ENCODE measurements around the gene ATP2B3. TPM values are rescaled to one million over a fixed set of nuclear protein-coding genes. Genes with fewer than 3 reads are reported as not detected.
A peak's percentile ranks its signal among the peaks of the same experiment; 100 is the strongest.

ATP2B3 gene
- total RNA-seq, 1 donor from 2014 or later, result not detected

- H3K36me3 ChIP-seq (ENCODE audit: control insufficient read depth, insufficient read depth, low read length), result no peaks in the 10 kb centered on the region
- no peak overlapping the region for H3K4me3 ChIP-seq (ENCODE audit: low read depth, low read length)
- TF ChIP-seq, protein P1, sequence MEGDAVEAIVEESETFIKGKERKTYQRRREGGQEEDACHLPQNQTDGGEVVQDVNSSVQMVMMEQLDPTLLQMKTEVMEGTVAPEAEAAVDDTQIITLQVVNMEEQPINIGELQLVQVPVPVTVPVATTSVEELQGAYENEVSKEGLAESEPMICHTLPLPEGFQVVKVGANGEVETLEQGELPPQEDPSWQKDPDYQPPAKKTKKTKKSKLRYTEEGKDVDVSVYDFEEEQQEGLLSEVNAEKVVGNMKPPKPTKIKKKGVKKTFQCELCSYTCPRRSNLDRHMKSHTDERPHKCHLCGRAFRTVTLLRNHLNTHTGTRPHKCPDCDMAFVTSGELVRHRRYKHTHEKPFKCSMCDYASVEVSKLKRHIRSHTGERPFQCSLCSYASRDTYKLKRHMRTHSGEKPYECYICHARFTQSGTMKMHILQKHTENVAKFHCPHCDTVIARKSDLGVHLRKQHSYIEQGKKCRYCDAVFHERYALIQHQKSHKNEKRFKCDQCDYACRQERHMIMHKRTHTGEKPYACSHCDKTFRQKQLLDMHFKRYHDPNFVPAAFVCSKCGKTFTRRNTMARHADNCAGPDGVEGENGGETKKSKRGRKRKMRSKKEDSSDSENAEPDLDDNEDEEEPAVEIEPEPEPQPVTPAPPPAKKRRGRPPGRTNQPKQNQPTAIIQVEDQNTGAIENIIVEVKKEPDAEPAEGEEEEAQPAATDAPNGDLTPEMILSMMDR (IDR thresholded peaks at IDR 0.05; ENCODE audit: insufficient read depth, low read length, poor library complexity, severe bottlenecking), result no peak
- H3K27me3 ChIP-seq (ENCODE audit: control insufficient read depth, insufficient read depth, low read length), result no peaks in the 10 kb centered on the region
- DNase-seq (ENCODE audit: low read depth), result no peak
Observed at GRCh38 chrX:153593811-153594500, 76.5 kb downstream of the ATP2B3 start.

GRCh38 chrX:153595387-153595786, 77.9 kb downstream of the ATP2B3 start:
- Histone ChIP-seq H3K36me3 (ENCODE audit: control insufficient read depth, insufficient read depth, low read length) (no peaks in the 10 kb centered on the region), H3K27me3 (ENCODE audit: control insufficient read depth, insufficient read depth, low read length) (no peaks in the 10 kb centered on the region), H3K4me3 (ENCODE audit: low read depth, low read length) (no peak overlapping the region)
- TF ChIP-seq, protein P1 (IDR thresholded peaks at IDR 0.05; ENCODE audit: insufficient read depth, low read length, poor library complexity, severe bottlenecking), result no peak
- DNase-seq (ENCODE audit: low read depth), result no peak

DNA sequence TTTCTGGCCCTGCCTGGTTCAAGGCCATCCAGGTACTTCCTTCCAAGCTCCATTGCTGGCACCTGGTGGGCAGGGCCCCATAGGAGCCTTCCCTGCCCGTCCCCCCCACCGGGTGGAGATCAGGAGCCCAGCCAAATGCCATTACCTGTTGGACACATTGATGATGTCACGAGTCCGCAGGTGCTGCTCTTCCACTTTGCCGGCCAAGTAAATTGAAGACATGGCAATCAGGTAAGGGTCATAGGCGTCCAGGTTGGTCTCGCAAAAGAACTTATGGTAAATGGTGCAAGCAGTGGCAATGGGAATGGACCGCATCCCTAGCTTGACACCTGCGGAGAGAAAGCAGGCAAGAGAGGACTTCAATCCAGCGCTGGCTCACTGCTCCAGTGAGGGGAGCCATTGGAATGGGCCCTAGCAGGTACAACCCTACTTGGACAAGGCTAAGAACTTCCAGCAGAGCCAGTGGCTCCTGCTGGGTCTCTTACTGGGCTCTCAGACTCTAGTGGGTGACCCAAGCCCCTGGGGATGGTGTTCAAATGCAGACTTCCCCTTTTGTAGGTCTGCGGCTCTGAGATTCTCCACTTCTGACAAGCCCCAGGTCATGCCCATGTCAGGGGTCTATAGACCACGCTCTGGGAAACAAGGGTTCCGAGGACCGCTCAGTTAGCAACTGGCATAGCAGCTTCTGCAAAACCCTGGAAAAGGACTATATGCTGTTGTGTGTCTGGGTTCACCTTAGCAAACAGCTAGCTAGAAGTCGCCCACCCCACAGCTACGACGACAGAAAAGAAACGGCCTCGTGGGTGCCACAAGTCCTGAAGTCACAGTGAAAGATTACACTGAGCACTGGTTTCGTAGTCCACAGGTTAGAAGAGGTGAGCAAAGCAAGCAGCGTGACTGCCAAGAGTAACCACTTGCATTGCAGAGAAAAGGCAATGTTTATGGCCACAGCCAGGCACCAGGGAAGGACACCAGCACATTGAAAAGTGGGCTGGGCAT, 78.7 kb downstream of the ATP2B3 start:
- Histone ChIP-seq H3K4me3 (ENCODE audit: low read depth, low read length) (no peak overlapping the region), H3K27me3 (ENCODE audit: control insufficient read depth, insufficient read depth, low read length) (no peaks in the 10 kb centered on the region), H3K36me3 (ENCODE audit: control insufficient read depth, insufficient read depth, low read length) (no peaks in the 10 kb centered on the region)
- TF ChIP-seq, protein P1 (IDR thresholded peaks at IDR 0.05; ENCODE audit: insufficient read depth, low read length, poor library complexity, severe bottlenecking), result no peak
- no peak for DNase-seq (ENCODE audit: low read depth)

DNA sequence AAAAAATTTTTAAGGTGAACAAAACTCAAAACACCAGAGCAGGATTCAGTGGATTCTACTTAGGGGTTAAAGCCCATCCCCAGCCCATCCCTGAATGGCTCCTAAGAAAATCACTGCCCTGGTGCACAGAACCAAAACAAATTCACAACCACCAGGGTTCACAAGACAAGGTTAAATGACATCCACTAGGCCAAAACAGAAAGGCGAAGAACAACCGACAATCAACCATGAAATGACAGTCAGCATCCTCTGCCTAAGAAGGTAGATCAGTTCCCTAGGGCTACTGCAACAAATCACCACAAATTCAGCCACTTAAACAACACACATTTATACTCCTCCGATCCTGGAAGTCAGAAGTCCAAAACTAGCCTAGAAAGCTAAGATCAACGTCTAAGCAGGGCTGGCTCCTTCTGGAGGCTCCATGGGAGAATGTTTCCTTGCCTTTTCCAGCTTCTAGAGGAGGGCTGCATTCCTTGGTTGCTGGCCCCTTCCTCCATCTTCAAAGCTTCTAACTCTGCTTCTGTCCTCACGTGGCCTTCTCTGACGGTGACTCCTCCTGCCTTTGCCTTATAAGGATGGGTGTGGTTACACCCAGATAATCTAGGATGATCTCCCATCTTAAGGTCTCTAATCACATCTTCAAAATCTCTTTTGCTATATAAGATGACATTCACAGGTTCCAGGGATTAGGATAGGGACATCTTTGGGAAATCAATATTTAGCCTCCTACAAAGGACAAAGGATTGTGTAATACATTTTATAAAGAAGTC, 79.7 kb downstream of the ATP2B3 start:
- H3K4me3 ChIP-seq (ENCODE audit: low read depth, low read length), result no peak overlapping the region
- H3K36me3 ChIP-seq (ENCODE audit: control insufficient read depth, insufficient read depth, low read length), result no peaks in the 10 kb centered on the region
- H3K27me3 ChIP-seq (ENCODE audit: control insufficient read depth, insufficient read depth, low read length), result no peaks in the 10 kb centered on the region
- DNase-seq (ENCODE audit: low read depth), result no peak
- TF ChIP-seq, protein P1 (IDR thresholded peaks at IDR 0.05; ENCODE audit: insufficient read depth, low read length, poor library complexity, severe bottlenecking), result no peak

- Histone ChIP-seq H3K4me3 (ENCODE audit: low read depth, low read length) (peak within 1 kb of the TSS; percentile 63), H3K36me3 (ENCODE audit: control insufficient read depth, insufficient read depth, low read length) (no peaks in the 10 kb centered on the region), H3K27me3 (ENCODE audit: control insufficient read depth, insufficient read depth, low read length) (no peaks in the 10 kb centered on the region)
- TF ChIP-seq, protein P1 (IDR thresholded peaks at IDR 0.05; ENCODE audit: insufficient read depth, low read length, poor library complexity, severe bottlenecking), result no peak
- DNase-seq (ENCODE audit: low read depth), result no peak
Observed at GRCh38 chrX:153598541-153599191, 81.2 kb downstream of the ATP2B3 start, which contains the start of gene CCNQ. TSS of gene CCNQ (minus strand) at chrX:153599139. CDS start at chrX:153599073, 66 bp downstream.

All from kidney epithelial cell (primary cell).